CD4-positive, alpha-beta memory T cell (primary cell): ENCODE results near the gene RNF213. TPM values are rescaled to one million over a fixed set of nuclear protein-coding genes. Genes with fewer than 3 reads are reported as not detected.
"Not testable (repeated sequence)": the region's sequence is repeated elsewhere in the genome, so short reads cannot be mapped to it uniquely, and the experiment has no call there.

ENCODE experiments used
- CTCF ChIA-PET: fragments of 350-600 bp; sonication (Branson Sonifier 250); formaldehyde crosslinking; loops from one replicate; lab custom pipeline; 2021; ENCODE audit warnings: inconsistent platforms; ENCODE audit not compliant: partially characterized antibody; lab: Charles Lee
- POLR2A ChIA-PET: fragments of 350-600 bp; sonication (Branson Sonifier 250); formaldehyde crosslinking; loops from one replicate; lab custom pipeline; 2021; ENCODE audit not compliant: partially characterized antibody; lab: Charles Lee
- DNase-seq, 5 donors: peaks; one replicate each; pipeline versions ENCODE4 v3.0.0 to v3.0.0-alpha.2; 2020 to 2022; ENCODE audit warnings: mixed read lengths in 1 of 5
- H3K27ac ChIP-seq: one replicate; pipeline ENCODE4 v1.7.0; 2013; ENCODE audit warnings: low read depth, low read length
- H3K27me3 ChIP-seq: 2 replicates; pipeline ENCODE4 v1.7.0; 2013; ENCODE audit warnings: mild to moderate bottlenecking, low read length, moderate library complexity; ENCODE audit not compliant: insufficient read depth
- H3K36me3 ChIP-seq: 2 replicates; pipeline ENCODE4 v1.7.0; 2013; ENCODE audit warnings: mild to moderate bottlenecking, low read length, moderate library complexity; ENCODE audit not compliant: insufficient read depth
- H3K4me1 ChIP-seq: 2 replicates; pipeline ENCODE4 v1.7.0; 2013; ENCODE audit warnings: mild to moderate bottlenecking, low read length, moderate library complexity; ENCODE audit not compliant: insufficient read depth
- H3K4me3 ChIP-seq, 2 donors: one replicate each; pipeline ENCODE4 v1.7.0; 2013; ENCODE audit warnings: low read length in 2 of 2, mild to moderate bottlenecking in 1 of 2
- H3K9me3 ChIP-seq, 2 donors: one replicate each; pipeline ENCODE4 v1.7.0; 2013; ENCODE audit warnings: low read length in 2 of 2, control low read depth in 1 of 2; ENCODE audit not compliant: control insufficient read depth in 1 of 2
- H3K27ac Mint-ChIP-seq, 7 donors: one replicate each; pipeline ENCODE4 v1.8.0; 2020 to 2021; ENCODE audit warnings: mixed read lengths in 7 of 7, mild to moderate bottlenecking in 6 of 7, inconsistent platforms in 3 of 7, moderate library complexity in 3 of 7
- H3K27me3 Mint-ChIP-seq, 2 donors: one replicate each; pipeline ENCODE4 v1.8.0; 2020 to 2021; ENCODE audit warnings: mixed read lengths in 2 of 2
- H3K36me3 Mint-ChIP-seq, 2 donors: one replicate each; pipeline ENCODE4 v1.8.0; 2020 to 2021; ENCODE audit warnings: mixed read lengths in 2 of 2, inconsistent platforms in 1 of 2, mild to moderate bottlenecking in 1 of 2
- H3K4me1 Mint-ChIP-seq, 4 donors: one replicate each; pipeline ENCODE4 v1.8.0; 2020 to 2021; ENCODE audit warnings: mixed read lengths in 4 of 4, mild to moderate bottlenecking in 1 of 4
- H3K4me3 Mint-ChIP-seq, 8 donors: one replicate each; pipeline ENCODE4 v1.8.0; 2020 to 2021; ENCODE audit warnings: mixed read lengths in 8 of 8, mild to moderate bottlenecking in 7 of 8, moderate library complexity in 6 of 8, inconsistent platforms in 3 of 8
- H3K9me3 Mint-ChIP-seq, 8 donors: one replicate each; pipeline ENCODE4 v1.8.0; 2020 to 2021; ENCODE audit warnings: mixed read lengths in 8 of 8, mild to moderate bottlenecking in 5 of 8, inconsistent platforms in 3 of 8, moderate library complexity in 1 of 8
- intact Hi-C: fragments of 100-400 bp; cut with micrococcal nuclease; formaldehyde crosslinking; loops from one replicate; pipeline ENCODE4 v1.15.1; 2023
- polyA plus RNA-seq, 2 donors: library from polyadenylated mRNA; unstranded; fragments of 300-500 nt; fragmentation: Illumina TruSeq; gene quantifications; one replicate each; pipeline ENCODE4 v1.2.3, GENCODE V29; 2021
- total RNA-seq, 2 experiments: library from RNA; stranded (reverse); gene quantifications; one replicate each; pipeline ENCODE4 v1.2.3, GENCODE V29; 2021

RNF213 gene
- total and polyA plus RNA-seq, 4 experiments from 2014 or later, result 11.2 to 399 (median 217) TPM

DNA sequence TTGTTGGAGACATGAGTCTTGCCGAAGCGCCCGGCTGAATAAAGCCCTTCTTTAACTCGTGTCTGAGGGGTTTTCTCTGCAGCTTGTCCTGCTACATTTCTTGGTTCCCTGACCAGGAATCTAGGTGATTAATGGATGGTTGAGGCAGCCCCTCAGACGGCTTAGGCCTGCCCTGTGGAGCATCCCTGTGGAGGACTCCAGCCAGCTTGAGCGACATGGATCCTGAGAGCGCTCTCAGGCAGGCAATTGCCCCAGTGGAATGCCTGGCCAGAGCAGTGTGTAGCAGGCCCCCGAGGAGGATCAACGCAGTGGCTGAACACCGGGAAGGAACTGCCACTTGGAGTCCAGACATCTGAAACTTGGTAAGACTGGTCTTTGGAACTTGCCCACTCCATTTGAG, 137.0 kb downstream of the RNF213 start:
- POLR2A ChIA-PET, result no interaction called here
- no peaks in the 10 kb centered on the region for H3K4me1 ChIP-seq
- H3K9me3 ChIP-seq, result no peaks in the 10 kb centered on the region
- peak overlapping the region in 2 of 7 donors; percentile 46 to 85 for H3K27ac Mint-ChIP-seq
- no peak overlapping the region for H3K4me3 Mint-ChIP-seq
- no peak overlapping the region for H3K27ac ChIP-seq
- no peaks in the 10 kb centered on the region for H3K27me3 ChIP-seq
- H3K27me3 Mint-ChIP-seq, result no peaks in the 10 kb centered on the region
- CTCF ChIA-PET, result no interaction called here
- intact Hi-C loops, result no loop called here
- peaks cover 22% of the 10 kb centered on the region for H3K36me3 ChIP-seq
- no peak overlapping the region for H3K4me3 ChIP-seq
- H3K36me3 Mint-ChIP-seq, result peaks cover 13 to 25% of the 10 kb centered on the region in 2 donors
- peaks cover 0 to 3% (median 0%) of the 10 kb centered on the region in 8 donors for H3K9me3 Mint-ChIP-seq
- DNase-seq, result no peak
- peaks cover 0 to 6% (median 2%) of the 10 kb centered on the region in 4 donors for H3K4me1 Mint-ChIP-seq

- H3K27ac ChIP-seq, POLR2A ChIA-PET, H3K4me3 ChIP-seq, H3K36me3 Mint-ChIP-seq, intact Hi-C loops, H3K9me3 ChIP-seq, H3K27me3 ChIP-seq, DNase-seq, H3K27me3 Mint-ChIP-seq, CTCF ChIA-PET, H3K9me3 Mint-ChIP-seq, H3K36me3 ChIP-seq, H3K4me1 ChIP-seq, H3K4me1 Mint-ChIP-seq, H3K4me3 Mint-ChIP-seq: not testable (repeated sequence)
- H3K27ac Mint-ChIP-seq, result peak overlapping the region in 2 of 7 donors; percentile 14 to 33
Observed at GRCh38 chr17:80401086-80401485, 140.4 kb downstream of the RNF213 start.

GRCh38 chr17:80402102-80402501, 141.4 kb downstream of the RNF213 start:
- DNase-seq, H3K27ac ChIP-seq, H3K4me1 Mint-ChIP-seq, H3K4me3 Mint-ChIP-seq, H3K36me3 Mint-ChIP-seq, H3K9me3 Mint-ChIP-seq, H3K27ac Mint-ChIP-seq, intact Hi-C loops, POLR2A ChIA-PET, H3K9me3 ChIP-seq, H3K27me3 Mint-ChIP-seq, H3K36me3 ChIP-seq, CTCF ChIA-PET, H3K27me3 ChIP-seq, H3K4me1 ChIP-seq, H3K4me3 ChIP-seq: not testable (repeated sequence)

- intact Hi-C loops, result no loop called here
- DNase-seq, result no peak
- CTCF ChIA-PET, result no interaction called here
Observed at GRCh38 chr17:80402959-80403358, 142.3 kb downstream of the RNF213 start.

GRCh38 chr17:80406146-80406545, 145.5 kb downstream of the RNF213 start:
- H3K27ac ChIP-seq, result no peak overlapping the region
- POLR2A ChIA-PET, result no interaction called here
- Mint-ChIP-seq H3K27me3 (peaks cover 4 to 9% of the 10 kb centered on the region in 2 donors), H3K4me3 (no peak overlapping the region), H3K4me1 (no peaks in the 10 kb centered on the region), H3K36me3 (no peaks in the 10 kb centered on the region), H3K9me3 (no peaks in the 10 kb centered on the region), H3K27ac (no peak overlapping the region)
- H3K36me3 ChIP-seq, result no peaks in the 10 kb centered on the region
- H3K27me3 ChIP-seq, result no peaks in the 10 kb centered on the region
- CTCF ChIA-PET, result no interaction called here
- no peak overlapping the region for H3K4me3 ChIP-seq
- intact Hi-C loops, result no loop called here
- DNase-seq, result no peak
- no peaks in the 10 kb centered on the region for H3K9me3 ChIP-seq
- no peaks in the 10 kb centered on the region for H3K4me1 ChIP-seq

More at GRCh38 chr17:80402959-80403358, 142.3 kb downstream of the RNF213 start:
- Histone ChIP-seq H3K27me3 (no peaks in the 10 kb centered on the region), H3K36me3 (no peaks in the 10 kb centered on the region), H3K4me1 (no peaks in the 10 kb centered on the region), H3K9me3 (no peaks in the 10 kb centered on the region), H3K4me3 (no peak overlapping the region), H3K27ac (no peak overlapping the region)
- H3K4me1 Mint-ChIP-seq, result peaks cover 0 to 2% (median 0%) of the 10 kb centered on the region in 4 donors
- no peaks in the 10 kb centered on the region for H3K36me3 Mint-ChIP-seq
- no peak overlapping the region for H3K27ac Mint-ChIP-seq
- H3K27me3 Mint-ChIP-seq, result no peaks in the 10 kb centered on the region
- H3K4me3 Mint-ChIP-seq, result no peak overlapping the region
- POLR2A ChIA-PET, result interaction anchor here (0.7 kb wide), 1 partner anchor 11 kb away, joined by 3 read pairs; no protein-coding TSS in a partner anchor
- H3K9me3 Mint-ChIP-seq, result no peaks in the 10 kb centered on the region

DNA sequence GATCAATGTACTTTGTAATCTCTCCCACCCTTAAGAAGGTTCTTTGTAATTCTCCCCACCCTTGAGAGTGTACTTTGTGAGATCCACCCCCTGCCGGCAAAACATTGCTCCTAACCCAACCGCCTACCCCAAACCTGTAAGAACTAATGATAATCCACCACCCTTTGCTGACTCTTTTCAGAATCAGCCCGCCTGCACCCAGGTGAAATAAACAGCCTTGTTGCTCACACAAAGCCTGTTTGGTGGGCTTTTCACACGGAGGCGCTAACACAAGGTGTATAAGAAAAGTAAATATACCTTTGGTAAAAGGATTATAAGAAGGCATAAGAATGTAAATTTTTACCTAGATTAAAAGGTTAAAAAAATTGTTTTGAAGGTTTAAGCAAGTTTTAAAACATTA, 147.3 kb downstream of the RNF213 start:
- H3K27ac ChIP-seq, H3K27me3 ChIP-seq, H3K36me3 Mint-ChIP-seq, H3K9me3 Mint-ChIP-seq, H3K4me1 ChIP-seq, DNase-seq, H3K4me3 ChIP-seq, H3K4me3 Mint-ChIP-seq, H3K27me3 Mint-ChIP-seq, H3K4me1 Mint-ChIP-seq, H3K36me3 ChIP-seq, H3K9me3 ChIP-seq, intact Hi-C loops, H3K27ac Mint-ChIP-seq, CTCF ChIA-PET, POLR2A ChIA-PET: not testable (repeated sequence)

GRCh38 chr17:80408872-80409271, 148.2 kb downstream of the RNF213 start:
- H3K36me3 Mint-ChIP-seq, result no peaks in the 10 kb centered on the region

DNA sequence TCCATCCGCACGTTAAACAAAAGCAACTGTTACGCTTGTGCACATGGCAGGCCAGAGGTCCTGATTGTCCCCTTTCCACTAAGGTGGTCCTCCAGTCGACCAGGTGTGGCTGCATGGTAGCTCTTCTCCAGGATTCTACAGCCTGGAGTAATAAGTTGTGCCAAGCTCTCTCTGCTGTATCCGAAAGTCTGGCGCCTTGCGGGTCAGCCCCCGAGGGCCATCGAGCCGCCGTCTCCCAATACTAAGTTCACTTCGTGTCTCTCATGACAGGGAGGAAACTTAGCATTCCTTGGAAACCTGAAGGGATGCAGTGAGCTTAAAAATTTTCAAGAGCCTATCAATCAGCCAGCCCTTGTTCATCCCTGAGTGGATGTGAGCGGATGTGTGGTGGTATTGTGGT, 149.0 kb downstream of the RNF213 start:
- H3K36me3 ChIP-seq, result no peaks in the 10 kb centered on the region
- H3K4me1 ChIP-seq, result peaks cover 9% of the 10 kb centered on the region
- ChIA-PET POLR2A (no interaction called here), CTCF (no interaction called here)
- H3K27ac ChIP-seq, result no peak overlapping the region
- H3K27me3 ChIP-seq, result peaks cover 7% of the 10 kb centered on the region
- no peak overlapping the region for H3K4me3 Mint-ChIP-seq
- DNase-seq, result no peak
- H3K9me3 Mint-ChIP-seq, result peaks cover 0 to 3% (median 0%) of the 10 kb centered on the region in 8 donors
- intact Hi-C loops, result no loop called here
- H3K9me3 ChIP-seq, result no peaks in the 10 kb centered on the region
- H3K27ac Mint-ChIP-seq, result no peak overlapping the region
- no peaks in the 10 kb centered on the region for H3K36me3 Mint-ChIP-seq
- H3K4me1 Mint-ChIP-seq, result peaks cover 4 to 12% (median 7%) of the 10 kb centered on the region in 4 donors
- peaks cover 18 to 19% of the 10 kb centered on the region in 2 donors for H3K27me3 Mint-ChIP-seq
- H3K4me3 ChIP-seq, result no peak overlapping the region

More at GRCh38 chr17:80408872-80409271, 148.2 kb downstream of the RNF213 start:
- Mint-ChIP-seq H3K4me1 (peaks cover 0 to 4% (median 0%) of the 10 kb centered on the region in 4 donors), H3K4me3 (no peak overlapping the region), H3K27me3 (peaks cover 13% of the 10 kb centered on the region in 2 donors), H3K9me3 (no peaks in the 10 kb centered on the region), H3K27ac (no peak overlapping the region)
- ChIA-PET CTCF (no interaction called here), POLR2A (no interaction called here)
- DNase-seq, result no peak
- Histone ChIP-seq H3K27ac (no peak overlapping the region), H3K4me3 (no peak overlapping the region), H3K27me3 (peaks cover 4% of the 10 kb centered on the region), H3K4me1 (peaks cover 2% of the 10 kb centered on the region), H3K9me3 (no peaks in the 10 kb centered on the region), H3K36me3 (no peaks in the 10 kb centered on the region)
- intact Hi-C loops, result no loop called here
